Karpas-422 (cell line): Measurements from ENCODE around the gene IPO9. TPM values are rescaled to one million over a fixed set of nuclear protein-coding genes. Genes with fewer than 3 reads are reported as not detected.

ENCODE experiments used
- DNase-seq: peaks from one replicate; pipeline ENCODE4 v3.0.0-alpha.2; 2015
- H2AFZ ChIP-seq: fragments of 200-600 bp; sonication (generic); 2 replicates; pipeline ENCODE4 v1.6.1; 2014; ENCODE audit warnings: antibody characterized with exemption, low read length, mixed read lengths
- H3K27ac ChIP-seq: fragments of 200-600 bp; sonication (generic); 2 replicates; pipeline ENCODE4 v1.5.1; 2014; ENCODE audit warnings: mild to moderate bottlenecking, low read length, moderate library complexity
- H3K27me3 ChIP-seq: fragments of 200-600 bp; sonication (generic); 2 replicates; pipeline ENCODE4 v1.6.1; 2014; ENCODE audit warnings: low read length, mixed read lengths
- H3K36me3 ChIP-seq: fragments of 200-600 bp; sonication (generic); 2 replicates; pipeline ENCODE4 v1.6.1; 2014; ENCODE audit warnings: low read length, mixed read lengths; ENCODE audit not compliant: insufficient read depth
- H3K4me1 ChIP-seq: fragments of 200-600 bp; sonication (generic); 2 replicates; pipeline ENCODE4 v1.6.1; 2014; ENCODE audit warnings: mild to moderate bottlenecking, low read length, mixed read lengths
- H3K4me2 ChIP-seq: fragments of 200-600 bp; sonication (generic); 2 replicates; pipeline ENCODE4 v1.6.1; 2014; ENCODE audit warnings: low read length, low read depth, mild to moderate bottlenecking; ENCODE audit not compliant: poor library complexity, severe bottlenecking
- H3K4me3 ChIP-seq: fragments of 200-600 bp; sonication (generic); 2 replicates; pipeline ENCODE4 v1.5.1; 2014; ENCODE audit warnings: mild to moderate bottlenecking, antibody characterized with exemption, low read length, mixed read lengths
- H3K79me2 ChIP-seq: fragments of 200-600 bp; sonication (generic); 2 replicates; pipeline ENCODE4 v1.6.1; 2014; ENCODE audit warnings: mild to moderate bottlenecking, low read length, mixed read lengths
- H3K9ac ChIP-seq: fragments of 200-600 bp; sonication (generic); 2 replicates; pipeline ENCODE4 v1.6.0; 2014; ENCODE audit warnings: low read length
- H3K9me2 ChIP-seq: fragments of 200-600 bp; sonication (generic), shearing (Covaris generic); replicated peaks from 2 replicates; pipeline ENCODE4 v1.6.0; 2014; ENCODE audit warnings: mild to moderate bottlenecking, low read length, moderate library complexity; ENCODE audit not compliant: insufficient read depth
- H3K9me3 ChIP-seq: fragments of 300-700, 200-600 bp; sonication (generic); 2 replicates; pipeline ENCODE4 v1.6.1; 2014; ENCODE audit warnings: low read length, mixed read lengths
- H4K20me1 ChIP-seq: fragments of 200-600 bp; sonication (generic); 2 replicates; pipeline ENCODE4 v1.6.1; 2014; ENCODE audit warnings: mild to moderate bottlenecking, antibody characterized with exemption, low read length, low read depth; ENCODE audit not compliant: insufficient read depth
- small RNA-seq: library from RNA; depleted of rRNA; stranded (forward); fragments of <200 nt; gene quantifications from one replicate; pipeline ENCODE3, GENCODE V24; 2014
- total RNA-seq: library from RNA; depleted of rRNA; stranded (reverse); fragments of >200 nt; shearing (Covaris generic); gene quantifications from 2 replicates; pipeline ENCODE4 v1.2.3, GENCODE V29; 2014; ENCODE audit warnings: low replicate concordance; rRNA removed

IPO9 gene
- total RNA-seq, 1 experiment from 2014 or later: 22.7 TPM

DNA sequence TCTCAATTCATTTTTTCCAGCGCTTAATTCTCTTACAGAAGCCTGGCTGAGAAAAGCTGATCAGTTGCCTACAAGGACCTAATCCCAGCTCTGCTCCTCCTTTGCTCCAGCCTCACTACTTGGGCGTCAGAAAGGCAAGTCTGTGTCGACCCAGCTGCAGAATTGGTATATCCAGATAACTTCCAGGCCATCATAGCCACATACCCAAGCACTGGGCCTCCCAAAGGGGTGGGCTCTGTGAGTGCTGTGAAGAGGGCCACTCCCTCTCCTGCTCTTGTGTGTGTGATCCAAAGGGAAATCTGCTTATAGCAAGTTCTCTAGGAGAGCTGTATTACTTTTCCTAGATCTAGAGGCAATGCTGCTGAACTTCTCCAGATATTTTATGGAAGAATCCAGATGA lies 99.3 kb downstream of the IPO9 start:
- no peaks in the 10 kb centered on the region for H3K4me1 ChIP-seq
- H2AFZ ChIP-seq: no peak overlapping the region
- no peak overlapping the region for H3K4me2 ChIP-seq
- no peaks in the 10 kb centered on the region for H3K9me3 ChIP-seq
- DNase-seq: no peak
- no peak overlapping the region for H3K27ac ChIP-seq
- H4K20me1 ChIP-seq: no peaks in the 10 kb centered on the region
- no peaks in the 10 kb centered on the region for H3K79me2 ChIP-seq
- H3K9me2 ChIP-seq: no peaks in the 10 kb centered on the region
- no peaks in the 10 kb centered on the region for H3K36me3 ChIP-seq
- no peak overlapping the region for H3K4me3 ChIP-seq
- H3K9ac ChIP-seq: no peak overlapping the region
- no peaks in the 10 kb centered on the region for H3K27me3 ChIP-seq

GRCh38 chr1:201930137-201930536 lies 101.2 kb downstream of the IPO9 start:
- no peak overlapping the region for H3K4me2 ChIP-seq
- H3K9ac ChIP-seq: no peak overlapping the region
- H3K36me3 ChIP-seq: no peaks in the 10 kb centered on the region
- H3K9me3 ChIP-seq: no peaks in the 10 kb centered on the region
- no peak overlapping the region for H3K27ac ChIP-seq
- no peaks in the 10 kb centered on the region for H3K9me2 ChIP-seq
- H3K79me2 ChIP-seq: no peaks in the 10 kb centered on the region
- no peaks in the 10 kb centered on the region for H3K27me3 ChIP-seq
- H4K20me1 ChIP-seq: no peaks in the 10 kb centered on the region
- no peaks in the 10 kb centered on the region for H3K4me1 ChIP-seq
- H2AFZ ChIP-seq: no peak overlapping the region
- H3K4me3 ChIP-seq: no peak overlapping the region
- DNase-seq: no peak

- DNase-seq: no peak
- Histone ChIP-seq H3K4me3 (no peak overlapping the region), H3K9me2 (no peaks in the 10 kb centered on the region), H3K4me1 (no peaks in the 10 kb centered on the region), H3K36me3 (no peaks in the 10 kb centered on the region), H4K20me1 (no peaks in the 10 kb centered on the region), H3K4me2 (no peak overlapping the region), H3K9ac (no peak overlapping the region), H3K9me3 (no peaks in the 10 kb centered on the region), H2AFZ (no peak overlapping the region), H3K79me2 (no peaks in the 10 kb centered on the region), H3K27ac (no peak overlapping the region), H3K27me3 (no peaks in the 10 kb centered on the region)
Measured at GRCh38 chr1:201930803-201931202, 101.8 kb downstream of the IPO9 start.

Small RNA genes within 50 kb of the gene (small RNA-seq; reads per million reads assigned to genes)
- not detected for gene MIR1231
- not detected for gene MIR6739

Other genes starting within 250 kb of the IPO9 start
- 0.51 TPM in 1 of 2 replicates, not detected in the other for gene SHISA4, start 59.7 kb downstream of the IPO9 start, total RNA-seq
- not detected in 2 replicates for gene LMOD1, start 117.4 kb downstream of the IPO9 start, total RNA-seq
- gene TIMM17A, start 126.3 kb downstream of the IPO9 start, total RNA-seq: 35.6 and 39.8 TPM in 2 replicates
- 49.2 and 50.3 TPM in 2 replicates for gene RNPEP, start 153.5 kb downstream of the IPO9 start, total RNA-seq
- gene ELF3, start 181.4 kb downstream of the IPO9 start, total RNA-seq: 0.19 and 0.76 TPM in 2 replicates